ENCODE data around the gene KCNQ2.

The KCNQ2 gene

DNA sequence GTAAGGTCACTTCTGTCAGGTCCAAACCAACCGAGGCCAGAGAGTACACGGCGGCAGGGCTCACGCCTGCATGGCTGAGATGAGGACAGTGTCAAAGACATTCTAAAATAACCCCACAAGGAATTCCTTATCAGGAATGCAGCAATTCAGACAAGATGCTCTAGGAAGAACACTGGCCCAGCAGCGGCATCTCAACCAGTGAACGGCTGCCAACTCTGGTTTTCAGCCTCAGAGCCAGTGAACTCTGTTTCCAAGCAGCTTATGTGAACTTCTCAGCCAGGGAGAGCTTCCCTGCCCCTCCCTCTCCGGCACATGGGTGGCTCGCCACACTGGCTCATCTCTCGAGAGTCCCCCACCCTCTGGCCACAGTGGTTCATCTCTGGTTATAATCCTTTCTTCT, 36.9 kb downstream of the KCNQ2 start:
- in situ Hi-C loops (cut with MboI; ENCODE audit: low sequenced_read_pairs): no loop called here

DNA sequence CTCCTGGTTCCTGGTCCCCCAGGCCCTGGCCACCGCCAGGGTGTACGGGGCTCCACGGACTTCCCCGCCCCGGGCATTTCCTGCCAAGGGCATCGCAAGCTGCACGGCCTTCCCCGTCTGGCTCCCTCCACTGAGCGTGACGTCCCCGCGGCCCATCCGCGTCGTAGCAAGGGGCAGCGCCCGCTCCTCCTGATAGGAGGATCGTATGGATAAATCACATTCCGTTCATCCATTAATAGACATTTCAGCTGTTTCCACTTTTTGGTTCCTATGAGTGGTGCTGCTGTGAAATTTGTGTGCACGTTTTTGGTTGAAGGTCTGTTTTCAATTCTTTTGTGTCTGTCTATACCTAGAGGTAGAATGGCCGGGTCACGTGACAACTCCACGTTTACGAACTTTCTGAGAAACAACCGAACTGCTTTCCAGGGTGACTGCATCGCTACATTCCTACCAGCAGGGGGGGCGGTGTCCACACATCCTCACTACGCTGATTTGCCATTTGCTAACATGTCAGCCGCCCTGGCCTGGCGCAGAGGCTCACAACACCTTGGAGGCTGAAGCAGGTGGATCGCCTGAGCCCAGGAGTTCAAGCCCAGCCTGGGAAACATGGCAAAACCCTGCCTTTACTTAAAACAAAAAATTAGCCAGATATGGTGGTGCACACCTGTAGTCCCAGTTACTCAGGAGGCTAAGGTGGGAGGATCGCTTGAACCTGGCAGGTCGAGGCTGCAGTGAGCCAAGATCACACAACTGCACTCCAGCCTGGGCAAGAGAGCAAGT, 37.7 kb downstream of the KCNQ2 start:
- in situ Hi-C loops (cut with MboI; ENCODE audit: low sequenced_read_pairs): no loop called here

GRCh38 chr20:63433756-63434531, 38.5 kb downstream of the KCNQ2 start:
- in situ Hi-C loops (cut with MboI; ENCODE audit: low sequenced_read_pairs): no loop called here

- in situ Hi-C loops (cut with MboI; ENCODE audit: low sequenced_read_pairs): no loop called here
Measured at GRCh38 chr20:63433351-63433750, 39.1 kb downstream of the KCNQ2 start.

DNA sequence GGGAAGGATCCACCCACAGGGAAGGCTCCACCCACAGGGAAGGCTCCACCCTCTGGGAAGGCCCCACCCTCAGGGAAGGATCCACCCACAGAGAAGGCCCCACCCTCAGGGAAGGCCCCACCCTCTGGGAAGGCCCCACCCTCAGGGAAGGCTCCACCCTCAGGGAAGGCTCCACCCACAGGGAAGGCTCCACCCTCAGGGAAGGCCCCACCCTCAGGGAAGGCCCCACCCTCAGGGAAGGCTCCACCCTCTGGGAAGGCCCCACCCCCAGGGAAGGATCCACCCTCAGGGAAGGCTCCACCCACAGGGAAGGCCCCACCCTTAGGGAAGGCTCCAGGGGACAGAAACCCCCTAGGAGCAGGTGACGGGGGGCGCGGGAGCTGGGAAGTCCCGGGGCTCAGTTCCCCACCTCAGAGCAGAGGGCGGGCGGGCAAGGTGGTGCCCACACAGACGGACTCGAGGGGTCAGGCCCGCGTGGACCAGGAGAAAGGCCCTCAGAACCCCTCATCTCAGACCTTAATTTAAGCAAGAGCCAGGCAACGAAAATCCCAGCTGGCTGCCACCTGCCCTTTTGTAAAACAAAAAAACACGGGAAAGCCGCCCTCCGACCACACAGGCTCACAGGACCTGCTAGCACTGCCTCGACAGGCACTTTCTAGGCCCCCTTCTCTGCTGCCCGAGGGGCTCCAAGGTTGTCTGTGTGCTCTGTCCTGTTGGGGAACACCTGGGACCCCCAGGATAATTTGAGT, 39.7 kb downstream of the KCNQ2 start:
- in situ Hi-C loops (cut with MboI; ENCODE audit: low sequenced_read_pairs): no loop called here

DNA sequence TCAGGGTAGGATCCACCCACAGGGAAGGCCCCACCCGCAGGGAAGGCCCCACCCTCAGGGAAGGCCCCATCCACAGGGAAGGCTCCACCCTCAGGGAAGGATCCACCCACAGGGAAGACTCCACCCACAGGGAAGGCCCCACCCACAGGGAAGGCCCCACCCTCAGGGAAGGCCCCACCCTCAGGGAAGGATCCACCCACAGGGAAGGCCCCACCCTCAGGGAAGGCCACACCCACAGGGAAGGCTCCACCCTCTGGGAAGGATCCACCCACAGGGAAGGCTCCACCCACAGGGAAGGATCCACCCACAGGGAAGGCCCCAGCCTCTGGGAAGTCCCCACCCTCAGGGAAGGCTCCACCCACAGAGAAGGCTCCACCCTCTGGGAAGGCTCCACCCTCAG, 40.5 kb downstream of the KCNQ2 start:
- in situ Hi-C loops (cut with MboI; ENCODE audit: low sequenced_read_pairs): no loop called here

DNA sequence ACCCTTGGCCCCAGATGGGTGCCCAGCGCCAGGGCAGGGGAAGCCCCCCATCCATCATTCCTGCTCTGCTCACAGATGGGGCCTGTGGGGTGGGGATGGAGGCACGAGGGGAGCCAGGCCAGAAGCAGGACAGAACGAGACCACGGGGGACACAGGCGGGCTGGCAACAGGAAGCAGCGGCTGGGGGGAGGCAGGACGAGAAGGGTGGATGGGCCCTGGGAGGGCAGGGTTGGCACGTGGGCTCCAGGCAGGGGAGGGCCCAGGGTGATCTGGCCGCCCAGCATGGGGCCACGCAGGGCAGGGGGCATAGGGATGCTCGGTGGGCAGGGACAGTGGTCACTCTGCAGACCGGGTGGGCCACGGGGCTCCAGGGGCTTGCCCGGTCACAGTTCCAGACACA, 41.6 kb downstream of the KCNQ2 start:
- in situ Hi-C loops (cut with MboI; ENCODE audit: low sequenced_read_pairs): no loop called here

GRCh38 chr20:63429992-63430391, 42.5 kb downstream of the KCNQ2 start:
- in situ Hi-C loops (cut with MboI; ENCODE audit: low sequenced_read_pairs): no loop called here

GRCh38 chr20:63428906-63429575, 43.4 kb downstream of the KCNQ2 start:
- in situ Hi-C loops (cut with MboI; ENCODE audit: low sequenced_read_pairs): no loop called here

- in situ Hi-C loops (cut with MboI; ENCODE audit: low sequenced_read_pairs): no loop called here
Measured at GRCh38 chr20:63427724-63428330, 44.6 kb downstream of the KCNQ2 start.

- in situ Hi-C loops (cut with MboI; ENCODE audit: low sequenced_read_pairs): no loop called here
Measured at GRCh38 chr20:63427206-63427605, 45.2 kb downstream of the KCNQ2 start.

DNA sequence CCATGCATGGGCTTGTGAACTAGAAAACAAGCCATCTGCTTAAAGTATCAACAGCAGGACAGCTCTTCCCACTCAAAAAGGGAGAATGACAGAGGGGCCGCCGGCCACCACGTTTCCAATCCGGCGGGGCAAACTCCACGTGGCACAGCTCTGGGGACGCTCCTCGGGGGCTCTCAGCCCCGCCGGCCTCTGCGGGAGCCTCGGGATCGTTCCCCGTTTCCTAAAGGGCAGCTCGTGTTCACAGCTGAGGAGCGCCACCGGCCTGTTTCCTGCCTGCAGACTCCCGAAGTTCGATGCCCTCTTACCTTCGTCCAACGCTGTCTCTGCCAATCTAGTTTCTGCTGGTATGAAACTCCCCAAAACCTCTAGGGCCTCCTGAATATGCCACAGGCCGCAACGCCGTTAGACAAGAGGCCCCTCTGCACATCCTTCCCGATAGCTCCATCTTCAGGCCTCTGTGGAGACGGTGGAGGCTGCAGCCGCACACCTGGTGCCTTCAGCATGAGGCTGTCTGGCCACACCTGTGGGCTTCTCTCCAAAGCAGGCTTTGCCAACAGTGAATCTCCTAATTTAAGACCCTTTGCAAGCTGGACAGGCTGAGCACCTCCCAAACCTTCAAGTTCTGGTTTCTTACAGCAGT, 46.5 kb downstream of the KCNQ2 start:
- in situ Hi-C loops (cut with MboI; ENCODE audit: low sequenced_read_pairs): no loop called here

DNA sequence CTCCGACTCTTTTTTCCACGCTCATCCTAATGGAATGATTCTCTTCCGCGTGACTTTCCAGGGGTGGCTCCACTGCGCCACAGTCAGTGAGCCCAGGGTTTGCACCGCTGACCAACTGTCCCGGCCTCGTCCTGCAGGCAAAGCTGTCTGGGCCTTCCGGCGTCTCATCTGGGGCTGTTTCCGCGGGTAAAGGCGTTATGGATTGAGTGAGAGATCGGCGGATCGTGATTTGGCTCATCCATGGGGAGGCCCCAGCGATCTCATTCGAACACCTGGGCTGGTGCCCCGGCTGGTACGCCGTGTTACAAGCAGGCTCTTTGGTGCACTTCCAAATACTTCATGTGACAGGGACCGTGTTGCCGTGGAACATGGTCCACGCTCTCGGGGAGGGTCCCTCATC, 47.8 kb downstream of the KCNQ2 start:
- in situ Hi-C loops (cut with MboI; ENCODE audit: low sequenced_read_pairs): no loop called here

GRCh38 chr20:63423751-63424150, 48.7 kb downstream of the KCNQ2 start:
- in situ Hi-C loops (cut with MboI; ENCODE audit: low sequenced_read_pairs): no loop called here

- in situ Hi-C loops (cut with MboI; ENCODE audit: low sequenced_read_pairs): no loop called here
Measured at GRCh38 chr20:63422653-63423052, 49.8 kb downstream of the KCNQ2 start.

DNA sequence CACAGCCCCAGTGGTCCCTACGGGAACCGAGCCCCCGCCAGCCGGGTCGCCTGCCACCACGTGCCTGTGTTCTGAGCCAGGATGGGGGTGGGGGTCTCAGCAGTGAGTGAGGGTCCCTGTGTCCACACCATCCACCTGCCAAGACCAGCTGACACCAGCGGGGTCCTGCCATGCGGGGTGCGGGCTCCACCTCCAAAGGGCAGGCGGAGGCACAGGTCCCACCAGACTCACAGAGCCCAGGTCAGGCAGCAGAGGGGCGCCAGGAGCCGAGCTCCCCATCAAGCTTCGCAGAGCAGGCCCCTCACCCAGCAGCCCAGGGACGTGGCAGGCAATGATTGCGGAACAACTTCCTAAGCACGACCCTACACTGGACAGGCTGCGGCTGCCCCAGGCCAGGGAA, 50.5 kb downstream of the KCNQ2 start:
- in situ Hi-C loops (cut with MboI; ENCODE audit: low sequenced_read_pairs): no loop called here

GRCh38 chr20:63421094-63421692, 51.3 kb downstream of the KCNQ2 start:
- in situ Hi-C loops (cut with MboI; ENCODE audit: low sequenced_read_pairs): no loop called here

- in situ Hi-C loops (cut with MboI; ENCODE audit: low sequenced_read_pairs): no loop called here
Measured at GRCh38 chr20:63420359-63421093, 51.9 kb downstream of the KCNQ2 start.

DNA sequence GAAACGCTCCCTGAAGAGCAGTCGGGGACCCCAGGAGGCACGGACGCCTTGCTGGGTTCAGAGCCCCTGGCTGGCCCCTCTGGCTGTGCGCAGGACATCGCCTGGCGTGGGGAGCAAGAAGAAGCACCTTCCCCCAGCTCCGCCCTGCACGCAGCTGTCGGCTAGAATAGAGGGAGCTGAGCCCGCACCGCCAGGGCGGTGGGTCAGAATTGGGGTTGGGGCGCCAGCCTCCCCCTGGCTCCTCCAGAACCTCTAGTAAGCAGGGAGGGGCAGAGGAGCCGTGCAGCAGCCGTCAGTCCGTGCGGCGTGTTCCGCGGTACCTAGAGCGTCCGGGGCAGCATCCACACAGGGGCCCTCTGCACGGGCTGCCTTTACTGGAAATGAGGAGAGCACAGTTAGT, 53.2 kb downstream of the KCNQ2 start:
- in situ Hi-C loops (cut with MboI; ENCODE audit: low sequenced_read_pairs): no loop called here

Measured in hTERT RPE-1 (cell line).